Chondrocyte (in vitro differentiated cells): ENCODE data around the gene ASPHD2. TPM values are rescaled to one million over a fixed set of nuclear protein-coding genes. Genes with fewer than 3 reads are reported as not detected.

Source experiments
- DNase-seq: peaks from one replicate; pipeline ENCODE4 v3.0.0; 2021; ENCODE audit warnings: mixed read lengths, low spot score
- H3K27ac Mint-ChIP-seq: one replicate; pipeline ENCODE4 v1.8.0; 2021; ENCODE audit warnings: mild to moderate bottlenecking, moderate library complexity, mixed read lengths; ENCODE audit not compliant: unreplicated experiment
- H3K27me3 Mint-ChIP-seq: 2 replicates; pipeline ENCODE4 v1.8.0; 2021; ENCODE audit warnings: low read depth, mixed read lengths
- H3K36me3 Mint-ChIP-seq: 2 replicates; pipeline ENCODE4 v1.8.0; 2021; ENCODE audit warnings: low read depth, mixed read lengths
- H3K4me1 Mint-ChIP-seq: 2 replicates; pipeline ENCODE4 v1.8.0; 2021; ENCODE audit warnings: low read depth, mild to moderate bottlenecking, mixed read lengths
- H3K4me3 Mint-ChIP-seq: one replicate; pipeline ENCODE4 v1.8.0; 2021; ENCODE audit warnings: mild to moderate bottlenecking, moderate library complexity, mixed read lengths; ENCODE audit not compliant: unreplicated experiment
- H3K9me3 Mint-ChIP-seq: 2 replicates; pipeline ENCODE4 v1.8.0; 2021; ENCODE audit warnings: low read depth, mixed read lengths
- total RNA-seq: library from RNA; stranded (reverse); gene quantifications from 3 replicates; pipeline ENCODE4 v1.2.1, GENCODE V29; 2021
- TF ChIP-seq, protein P1 (sequence below): fragments of 200-600 bp; sonication (generic); IDR thresholded peaks from 2 replicates; pipeline ENCODE4 v1.5.0; 2021; ENCODE audit warnings: antibody characterized with exemption, mild to moderate bottlenecking, moderate library complexity

Gene ASPHD2
- total RNA-seq, 1 donor from 2014 or later, result 6.8 TPM

DNA sequence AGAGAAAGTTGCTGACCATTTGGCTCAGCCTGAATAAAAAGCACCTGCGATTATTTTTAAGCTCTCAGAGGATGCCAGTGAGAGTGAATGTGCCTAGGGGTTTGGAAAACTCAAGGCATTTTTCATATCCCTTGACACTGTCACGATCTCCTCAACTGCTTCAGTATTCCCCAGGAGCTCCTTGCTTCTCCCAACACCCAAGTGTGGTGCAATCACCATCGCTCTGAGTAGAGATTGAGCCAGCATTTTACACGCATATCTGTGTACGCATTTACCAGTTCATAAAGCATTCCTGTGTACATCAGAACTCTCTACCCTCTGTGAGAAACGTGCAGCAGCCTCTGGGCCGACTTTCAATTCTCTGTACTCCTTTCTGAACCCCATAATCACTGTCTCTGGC, 56.0 kb downstream of the ASPHD2 start:
- Mint-ChIP-seq H3K27me3 (no peaks in the 10 kb centered on the region), H3K36me3 (peaks cover 1% of the 10 kb centered on the region), H3K9me3 (no peaks in the 10 kb centered on the region), H3K4me3 (peak overlapping the region; percentile 20), H3K4me1 (peaks cover 57% of the 10 kb centered on the region), H3K27ac (peak overlapping the region; percentile 50)
- DNase-seq, result no peak
- TF ChIP-seq, protein P1, sequence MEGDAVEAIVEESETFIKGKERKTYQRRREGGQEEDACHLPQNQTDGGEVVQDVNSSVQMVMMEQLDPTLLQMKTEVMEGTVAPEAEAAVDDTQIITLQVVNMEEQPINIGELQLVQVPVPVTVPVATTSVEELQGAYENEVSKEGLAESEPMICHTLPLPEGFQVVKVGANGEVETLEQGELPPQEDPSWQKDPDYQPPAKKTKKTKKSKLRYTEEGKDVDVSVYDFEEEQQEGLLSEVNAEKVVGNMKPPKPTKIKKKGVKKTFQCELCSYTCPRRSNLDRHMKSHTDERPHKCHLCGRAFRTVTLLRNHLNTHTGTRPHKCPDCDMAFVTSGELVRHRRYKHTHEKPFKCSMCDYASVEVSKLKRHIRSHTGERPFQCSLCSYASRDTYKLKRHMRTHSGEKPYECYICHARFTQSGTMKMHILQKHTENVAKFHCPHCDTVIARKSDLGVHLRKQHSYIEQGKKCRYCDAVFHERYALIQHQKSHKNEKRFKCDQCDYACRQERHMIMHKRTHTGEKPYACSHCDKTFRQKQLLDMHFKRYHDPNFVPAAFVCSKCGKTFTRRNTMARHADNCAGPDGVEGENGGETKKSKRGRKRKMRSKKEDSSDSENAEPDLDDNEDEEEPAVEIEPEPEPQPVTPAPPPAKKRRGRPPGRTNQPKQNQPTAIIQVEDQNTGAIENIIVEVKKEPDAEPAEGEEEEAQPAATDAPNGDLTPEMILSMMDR, result no peak

DNA sequence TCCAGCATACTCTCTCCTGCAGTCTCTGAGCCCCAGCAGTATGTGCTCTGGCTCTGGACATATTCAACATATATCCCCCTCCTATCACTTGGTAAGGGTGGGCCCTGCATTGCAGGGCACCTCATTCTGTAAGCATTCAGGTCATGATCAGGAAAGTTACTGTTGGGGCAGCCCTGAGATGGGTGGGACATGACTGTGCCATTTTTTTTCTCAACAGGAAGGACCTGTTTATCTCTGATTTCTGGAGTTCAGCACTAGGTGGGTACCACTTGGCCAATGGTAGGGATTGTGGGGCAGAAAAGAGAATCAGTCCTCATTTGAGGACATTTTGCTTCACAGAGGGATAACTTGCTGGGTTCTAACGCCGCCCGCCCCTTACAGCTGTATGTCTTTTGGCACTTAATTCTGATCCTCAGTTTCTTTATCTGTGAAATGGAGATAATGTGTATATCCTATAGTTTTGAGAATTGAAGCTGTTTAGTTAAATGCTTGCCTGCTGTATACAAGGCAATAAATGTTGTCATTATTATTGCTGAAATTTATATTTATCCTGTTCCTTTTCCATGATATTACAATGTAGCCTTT, 56.8 kb downstream of the ASPHD2 start:
- no peaks in the 10 kb centered on the region for H3K27me3 Mint-ChIP-seq
- TF ChIP-seq, protein P1, result no peak
- peaks cover 50% of the 10 kb centered on the region for H3K4me1 Mint-ChIP-seq
- H3K27ac Mint-ChIP-seq, result no peak overlapping the region
- H3K4me3 Mint-ChIP-seq, result no peak overlapping the region
- DNase-seq, result no peak
- peaks cover 4% of the 10 kb centered on the region for H3K36me3 Mint-ChIP-seq
- no peaks in the 10 kb centered on the region for H3K9me3 Mint-ChIP-seq

DNA sequence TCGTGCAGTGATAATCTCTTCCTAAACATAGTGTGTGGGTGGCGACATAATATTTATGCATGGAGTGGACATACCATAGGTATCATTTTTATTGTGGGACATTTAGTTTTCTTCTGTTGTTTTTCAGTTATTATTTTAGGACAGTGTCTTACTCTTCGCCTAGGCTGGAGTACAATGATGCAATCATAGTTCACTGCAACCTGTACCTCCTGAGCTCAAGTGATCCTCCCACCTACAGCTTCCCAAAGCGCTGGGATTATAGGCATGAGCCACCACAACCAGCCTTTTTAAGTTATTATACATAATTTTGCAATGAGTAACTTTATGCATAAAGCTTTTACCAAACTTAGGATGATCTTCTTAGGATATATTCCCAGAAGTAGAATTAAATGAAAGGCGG, 57.3 kb downstream of the ASPHD2 start:
- TF ChIP-seq, protein P1, result no peak
- H3K27ac Mint-ChIP-seq, result no peak overlapping the region
- no peaks in the 10 kb centered on the region for H3K9me3 Mint-ChIP-seq
- H3K4me1 Mint-ChIP-seq, result peaks cover 46% of the 10 kb centered on the region
- no peak for DNase-seq
- H3K27me3 Mint-ChIP-seq, result no peaks in the 10 kb centered on the region
- H3K36me3 Mint-ChIP-seq, result peaks cover 4% of the 10 kb centered on the region
- H3K4me3 Mint-ChIP-seq, result no peak overlapping the region

DNA sequence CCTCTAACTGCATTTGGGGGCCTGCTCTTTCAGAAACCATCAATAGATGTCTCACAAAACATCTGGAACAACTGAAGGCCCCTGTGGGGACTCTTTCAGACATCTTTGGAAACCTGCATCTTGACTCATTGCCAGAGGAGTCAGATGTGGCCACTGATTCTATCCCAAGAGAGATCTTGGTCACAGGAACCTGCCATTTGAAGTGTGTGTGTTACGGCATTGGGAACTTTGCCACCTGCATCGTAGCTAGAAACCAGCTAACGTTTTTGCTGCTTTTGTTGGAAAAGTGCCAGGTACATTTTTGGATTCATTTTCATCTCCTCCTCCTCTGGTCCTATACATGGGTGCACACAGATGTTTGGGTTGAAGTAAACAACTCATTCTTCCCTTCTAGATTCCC, 58.9 kb downstream of the ASPHD2 start:
- TF ChIP-seq, protein P1, result no peak
- Mint-ChIP-seq H3K27me3 (no peaks in the 10 kb centered on the region), H3K9me3 (no peaks in the 10 kb centered on the region), H3K36me3 (peaks cover 9% of the 10 kb centered on the region), H3K4me3 (no peak overlapping the region), H3K4me1 (peaks cover 31% of the 10 kb centered on the region), H3K27ac (no peak overlapping the region)
- DNase-seq, result no peak

DNA sequence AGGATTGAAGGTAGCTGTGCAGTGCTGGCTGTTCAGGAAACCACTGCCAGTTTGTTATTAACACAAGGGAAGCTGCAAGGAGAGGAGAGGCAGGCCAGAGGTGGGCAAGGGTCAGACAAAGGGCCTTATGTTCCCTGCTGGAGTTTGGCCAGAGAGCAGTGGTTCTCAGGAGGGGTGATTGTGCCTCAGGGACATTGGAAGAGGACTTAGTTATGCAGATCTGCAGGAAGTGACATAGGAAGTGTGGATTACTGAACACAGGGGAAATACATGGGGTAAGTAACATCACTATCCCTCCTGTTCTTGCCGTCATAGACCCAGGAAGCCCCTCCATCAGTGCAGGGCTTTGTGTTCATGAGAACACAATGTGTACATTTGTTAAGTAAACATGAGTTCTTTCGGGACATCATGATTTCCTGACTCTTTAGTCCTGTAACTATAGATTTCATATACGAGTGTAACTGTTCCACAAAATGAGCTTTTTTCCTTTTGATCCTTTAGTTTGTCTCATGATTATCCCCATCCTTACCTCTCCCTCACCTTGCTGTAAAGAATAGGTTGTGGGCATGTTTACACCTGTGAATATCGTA, 60.5 kb downstream of the ASPHD2 start:
- DNase-seq, result no peak
- Mint-ChIP-seq H3K4me1 (peaks cover 27% of the 10 kb centered on the region), H3K4me3 (no peak overlapping the region), H3K9me3 (no peaks in the 10 kb centered on the region), H3K27ac (no peak overlapping the region), H3K27me3 (no peaks in the 10 kb centered on the region), H3K36me3 (peaks cover 16% of the 10 kb centered on the region)
- TF ChIP-seq, protein P1, result no peak
